Adrenal gland (tissue), 12 donors: Measurements from ENCODE around the gene SCT. TPM values are rescaled to one million over a fixed set of nuclear protein-coding genes. Genes with fewer than 3 reads are reported as not detected.

Source experiments
- DNase-seq, 7 donors: peaks; one replicate each; pipeline ENCODE4 v3.0.0-alpha.2; 2019 to 2020
- H3K27ac ChIP-seq, 5 donors: fragments of 200-600 bp; sonication (generic) in 4 of 5; 1 replicate in 3 of 5; 2 replicates in 2 of 5; pipeline versions ENCODE4 v1.5.1 to v1.8.0; 2016 to 2020; ENCODE audit warnings: mild to moderate bottlenecking in 1 of 5
- H3K27me3 ChIP-seq: fragments of 200-600 bp; 2 replicates; pipeline ENCODE4 v1.8.0; 2021
- H3K36me3 ChIP-seq, 2 donors: fragments of 200-600 bp; replicated peaks in 1 of 2; 1 replicate in 1 of 2; 2 replicates in 1 of 2; pipeline versions ENCODE4 v1.5.1 to v1.8.0; 2018 to 2022
- H3K4me1 ChIP-seq, 2 donors: fragments of 200-600 bp; replicated peaks in 1 of 2; 1 replicate in 1 of 2; 2 replicates in 1 of 2; pipeline versions ENCODE4 v1.5.1 to v1.8.0; 2018 to 2021
- H3K4me3 ChIP-seq, 4 donors: fragments of 200-600 bp; sonication (generic) in 3 of 4; one replicate each; pipeline ENCODE4 v1.5.1; 2016 to 2018
- H3K9me3 ChIP-seq, 3 donors: fragments of 200-600 bp; sonication (generic) in 1 of 3; replicated peaks in 1 of 3; 1 replicate in 2 of 3; 2 replicates in 1 of 3; pipeline versions ENCODE4 v1.5.1 to v1.8.0; 2016 to 2021
- POLR2A ChIP-seq, 2 donors: fragments of 450-650 bp; IDR thresholded peaks; one replicate each; pipeline ENCODE4 v1.6.1; 2017; ENCODE audit warnings: antibody characterized with exemption in 2 of 2, mild to moderate bottlenecking in 2 of 2, moderate library complexity in 1 of 2
- WGBS, 4 donors: extraction: QIAGEN DNeasy Blood & Tissue Kit in 2 of 4; methylation state at CpG; one replicate each; pipeline versions ENCODE4 v1.1.5 to v1.1.7; 2013 to 2017; 5-methylcytosine and 5-hydroxymethylcytosine counted together
- intact Hi-C, 2 donors: fragments of 100-400 bp; cut with DNase I; formaldehyde crosslinking; loops; one replicate each; pipeline versions ENCODE4 v1.14.1 to v1.15.0; 2022 to 2023
- polyA plus RNA-seq, 3 donors: library from polyadenylated mRNA; stranded (reverse); fragments of 200-250 nt in 2 of 3; fragments of 350-450 nt in 1 of 3; fragmentation: Illumina TruSeq in 1 of 3; extraction: RNeasy Lipid Tissue Mini Kit (QIAGEN cat#74804) in 1 of 3; gene quantifications; one replicate each; pipeline ENCODE4 v1.2.3, GENCODE V29; 2013 to 2014
- total RNA-seq, 9 donors: library from RNA; depleted of rRNA in 4 of 9; stranded (reverse); fragments of >200 nt in 4 of 9; fragments of 120-200 nt in 1 of 9; fragmentation: NEBNext Ultra II Directional in 1 of 9; extraction: Animal tissue kit (Norgen Biotek cat#: 25700) in 1 of 9; gene quantifications; one replicate each; pipeline versions ENCODE4 v1.1.0 to v1.2.4, GENCODE V29; 2013 to 2023
- TF ChIP-seq, protein P1 (sequence below), 6 experiments: fragments of 450-650 bp in 4 of 6; fragments of 200-600 bp in 2 of 6; sonication (generic) in 1 of 6; IDR thresholded peaks; 1 replicate in 5 of 6; 2 replicates in 1 of 6; pipeline versions ENCODE4 v1.5.1 to v1.8.0; 2016 to 2021; ENCODE audit warnings: antibody characterized with exemption in 6 of 6, mild to moderate bottlenecking in 2 of 6, moderate library complexity in 1 of 6
- donor health status: healthy with polysubstance abuse.
- donor health status: Bipolar disorder and iron deficiency.
- donor health status: DM: yes; HTN: yes; CAD: no.
- donor health status: DM: no; HTN: no; CAD: no.
- donor health status: DM: no; HTN: no; CAD: no.
- donor health status: DM: yes; HTN: yes; CAD: no.

SCT gene
- total and polyA plus RNA-seq, 12 donors = 0.61 to 0.67 TPM; not detected in 10

- H3K9me3 ChIP-seq = no peaks in the 10 kb centered on the region
- no peak overlapping the region for H3K4me3 ChIP-seq
- intact Hi-C loops = no loop called here
- peaks cover 0 to 6% of the 10 kb centered on the region in 2 donors for H3K36me3 ChIP-seq
- WGBS, 4 donors = 80 to 90% (median 83%) methylated on average over 7 to 22 of the region's 22 CpGs
- DNase-seq = no peak
- no peaks in the 10 kb centered on the region for H3K27me3 ChIP-seq
- H3K4me1 ChIP-seq = peaks cover 0 to 11% of the 10 kb centered on the region in 2 donors
- no peak for TF ChIP-seq POLR2A (IDR thresholded peaks at IDR 0.05)
- TF ChIP-seq, protein P1, sequence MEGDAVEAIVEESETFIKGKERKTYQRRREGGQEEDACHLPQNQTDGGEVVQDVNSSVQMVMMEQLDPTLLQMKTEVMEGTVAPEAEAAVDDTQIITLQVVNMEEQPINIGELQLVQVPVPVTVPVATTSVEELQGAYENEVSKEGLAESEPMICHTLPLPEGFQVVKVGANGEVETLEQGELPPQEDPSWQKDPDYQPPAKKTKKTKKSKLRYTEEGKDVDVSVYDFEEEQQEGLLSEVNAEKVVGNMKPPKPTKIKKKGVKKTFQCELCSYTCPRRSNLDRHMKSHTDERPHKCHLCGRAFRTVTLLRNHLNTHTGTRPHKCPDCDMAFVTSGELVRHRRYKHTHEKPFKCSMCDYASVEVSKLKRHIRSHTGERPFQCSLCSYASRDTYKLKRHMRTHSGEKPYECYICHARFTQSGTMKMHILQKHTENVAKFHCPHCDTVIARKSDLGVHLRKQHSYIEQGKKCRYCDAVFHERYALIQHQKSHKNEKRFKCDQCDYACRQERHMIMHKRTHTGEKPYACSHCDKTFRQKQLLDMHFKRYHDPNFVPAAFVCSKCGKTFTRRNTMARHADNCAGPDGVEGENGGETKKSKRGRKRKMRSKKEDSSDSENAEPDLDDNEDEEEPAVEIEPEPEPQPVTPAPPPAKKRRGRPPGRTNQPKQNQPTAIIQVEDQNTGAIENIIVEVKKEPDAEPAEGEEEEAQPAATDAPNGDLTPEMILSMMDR (IDR thresholded peaks at IDR 0.05) = no peak
- no peak overlapping the region for H3K27ac ChIP-seq
Measured at GRCh38 chr11:619628-620050, 7.3 kb downstream of the SCT start.

GRCh38 chr11:618856-619627, 7.9 kb downstream of the SCT start:
- H3K36me3 ChIP-seq = peaks cover 0 to 6% of the 10 kb centered on the region in 2 donors
- no peaks in the 10 kb centered on the region for H3K27me3 ChIP-seq
- 92 to 99% (median 96%) methylated on average over 9 to 24 of the region's 24 CpGs for WGBS, 4 donors
- H3K4me3 ChIP-seq = no peak overlapping the region
- TF ChIP-seq, protein P1 (IDR thresholded peaks at IDR 0.05) = no peak
- TF ChIP-seq POLR2A (IDR thresholded peaks at IDR 0.05) = no peak
- intact Hi-C loops = no loop called here
- no peaks in the 10 kb centered on the region for H3K9me3 ChIP-seq
- peak in 1 of 7 donors; percentile 14 for DNase-seq
- no peak overlapping the region for H3K27ac ChIP-seq
- H3K4me1 ChIP-seq = peaks cover 0 to 13% of the 10 kb centered on the region in 2 donors

GRCh38 chr11:617912-618682, 8.9 kb downstream of the SCT start:
- H3K27me3 ChIP-seq = no peaks in the 10 kb centered on the region
- H3K9me3 ChIP-seq = no peaks in the 10 kb centered on the region
- DNase-seq = peak in 1 of 7 donors; percentile 14
- WGBS, 4 donors = 90 to 100% (median 91%) methylated on average over 5 to 25 of the region's 25 CpGs
- no peak overlapping the region for H3K4me3 ChIP-seq
- peaks cover 0 to 14% of the 10 kb centered on the region in 2 donors for H3K4me1 ChIP-seq
- no peak overlapping the region for H3K27ac ChIP-seq
- intact Hi-C loops = no loop called here
- TF ChIP-seq POLR2A (IDR thresholded peaks at IDR 0.05) = no peak
- TF ChIP-seq, protein P1 (IDR thresholded peaks at IDR 0.05) = no peak
- peaks cover 0 to 8% of the 10 kb centered on the region in 2 donors for H3K36me3 ChIP-seq

- Histone ChIP-seq H3K27me3 (no peaks in the 10 kb centered on the region), H3K27ac (no peak overlapping the region), H3K4me1 (peaks cover 0 to 14% of the 10 kb centered on the region in 2 donors), H3K36me3 (peaks cover 0 to 16% of the 10 kb centered on the region in 2 donors), H3K9me3 (no peaks in the 10 kb centered on the region), H3K4me3 (no peak overlapping the region)
- intact Hi-C loops = no loop called here
- DNase-seq = peak in 1 of 7 donors; percentile 20
- TF ChIP-seq POLR2A (IDR thresholded peaks at IDR 0.05) = no peak
- TF ChIP-seq, protein P1 (IDR thresholded peaks at IDR 0.05) = no peak
- 93 to 95% (median 93%) methylated on average over 24 to 57 of the region's 57 CpGs for WGBS, 4 donors
Measured at GRCh38 chr11:617199-617911, 9.6 kb downstream of the SCT start.
